Measurements from ENCODE around the gene WIPF3. TPM values are rescaled to one million over a fixed set of nuclear protein-coding genes. Genes with fewer than 3 reads are reported as not detected.

WIPF3 gene
- total and polyA plus RNA-seq, 7 experiments from 2014 or later = 0.08 TPM; not detected in 6

DNA sequence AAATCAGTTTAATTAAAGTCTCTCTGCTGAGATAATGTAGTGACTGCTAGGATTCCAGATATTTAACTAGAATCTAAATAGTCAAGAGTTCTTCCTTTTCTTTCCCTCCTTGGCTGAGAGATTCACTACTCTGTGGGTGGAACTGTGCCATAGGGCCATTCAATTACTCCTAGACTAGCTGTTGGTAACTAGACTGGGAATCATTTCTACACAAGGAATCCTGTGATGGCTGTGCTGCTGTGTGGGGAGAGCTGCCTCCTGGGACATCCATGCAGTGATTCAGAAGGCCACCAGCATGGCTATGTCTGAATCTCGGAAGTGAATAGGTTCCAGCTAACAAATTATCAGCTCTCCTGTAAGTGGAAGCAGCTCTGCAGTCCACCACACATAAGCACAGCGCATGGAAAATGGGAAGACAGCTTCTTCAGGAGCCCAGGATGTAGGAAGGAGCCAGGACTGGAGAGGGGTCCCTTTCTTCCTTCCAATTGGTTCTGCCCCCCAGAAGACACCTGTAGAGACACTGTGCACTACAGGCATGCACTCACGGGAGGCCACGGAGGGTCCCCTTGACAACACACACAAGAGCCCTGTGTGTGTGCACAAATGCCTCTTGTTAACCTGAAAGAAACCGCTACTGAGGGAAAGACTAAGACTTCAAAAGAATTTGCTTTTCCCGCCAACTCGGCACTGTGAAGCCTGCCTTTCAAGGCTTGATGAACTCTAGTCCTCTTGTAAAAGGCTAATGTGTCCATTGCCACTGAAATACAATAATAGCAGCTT is 116.8 kb downstream of the WIPF3 start:
- H3K27ac Mint-ChIP-seq = no peak overlapping the region

GRCh38 chr7:29924006-29924405 is 117.7 kb downstream of the WIPF3 start:
- peaks cover 0 to 12% (median 0%) of the 10 kb centered on the region in 5 donors for H3K27me3 Mint-ChIP-seq
- no peak overlapping the region for H3K4me3 ChIP-seq (ENCODE audit: low read length)
- H3K9me3 Mint-ChIP-seq = no peaks in the 10 kb centered on the region
- H3K4me3 Mint-ChIP-seq = no peak overlapping the region
- POLR2A ChIA-PET = no interaction called here
- H3K4me1 Mint-ChIP-seq = peaks cover 0 to 1% (median 0%) of the 10 kb centered on the region in 7 donors
- ATAC-seq (no peak), DNase-seq (no peak)
- H3K4me1 ChIP-seq (ENCODE audit: control insufficient read depth in 2 of 2, insufficient read depth in 2 of 2, low read length in 2 of 2) = no peaks in the 10 kb centered on the region
- CTCF ChIA-PET = no interaction called here
- no peaks in the 10 kb centered on the region for H3K36me3 ChIP-seq (ENCODE audit: control insufficient read depth in 2 of 3, insufficient read depth in 3 of 3, low read length in 3 of 3)
- no peaks in the 10 kb centered on the region for H3K36me3 Mint-ChIP-seq
- intact Hi-C loops (cut with micrococcal nuclease) = loop anchor here in 1 of 2 donors (5.0 kb wide), 1 partner anchor 138 kb away; no protein-coding TSS in a partner anchor
- H3K9me3 ChIP-seq (ENCODE audit: control insufficient read depth in 2 of 3, low read length in 3 of 3) = no peaks in the 10 kb centered on the region
- no peak overlapping the region for H3K27ac Mint-ChIP-seq
- no peak overlapping the region for H3K27ac ChIP-seq (ENCODE audit: low read depth, low read length)
- no peaks in the 10 kb centered on the region for H3K27me3 ChIP-seq (ENCODE audit: control insufficient read depth in 2 of 2, insufficient read depth in 2 of 2, low read length in 2 of 2)

More for the DNA sequence above, 116.8 kb downstream of the WIPF3 start:
- H3K27me3 ChIP-seq (ENCODE audit: control insufficient read depth in 2 of 2, insufficient read depth in 2 of 2, low read length in 2 of 2) = no peaks in the 10 kb centered on the region
- Mint-ChIP-seq H3K4me1 (peaks cover 0 to 2% (median 0%) of the 10 kb centered on the region in 7 donors), H3K4me3 (no peak overlapping the region), H3K27me3 (peaks cover 0 to 12% (median 0%) of the 10 kb centered on the region in 5 donors), H3K36me3 (no peaks in the 10 kb centered on the region), H3K9me3 (no peaks in the 10 kb centered on the region)
- DNase-seq = no peak
- H3K4me1 ChIP-seq (ENCODE audit: control insufficient read depth in 2 of 2, insufficient read depth in 2 of 2, low read length in 2 of 2) = no peaks in the 10 kb centered on the region
- H3K9me3 ChIP-seq (ENCODE audit: control insufficient read depth in 2 of 3, low read length in 3 of 3) = no peaks in the 10 kb centered on the region
- H3K4me3 ChIP-seq (ENCODE audit: low read length) = no peak overlapping the region
- H3K27ac ChIP-seq (ENCODE audit: low read depth, low read length) = no peak overlapping the region
- intact Hi-C loops (cut with micrococcal nuclease) = loop anchor here in 1 of 2 donors (5.0 kb wide), 1 partner anchor 139 kb away; no protein-coding TSS in a partner anchor
- ChIA-PET POLR2A (no interaction called here), CTCF (no interaction called here)
- ATAC-seq = no peak
- no peaks in the 10 kb centered on the region for H3K36me3 ChIP-seq (ENCODE audit: control insufficient read depth in 2 of 3, insufficient read depth in 3 of 3, low read length in 3 of 3)

DNA sequence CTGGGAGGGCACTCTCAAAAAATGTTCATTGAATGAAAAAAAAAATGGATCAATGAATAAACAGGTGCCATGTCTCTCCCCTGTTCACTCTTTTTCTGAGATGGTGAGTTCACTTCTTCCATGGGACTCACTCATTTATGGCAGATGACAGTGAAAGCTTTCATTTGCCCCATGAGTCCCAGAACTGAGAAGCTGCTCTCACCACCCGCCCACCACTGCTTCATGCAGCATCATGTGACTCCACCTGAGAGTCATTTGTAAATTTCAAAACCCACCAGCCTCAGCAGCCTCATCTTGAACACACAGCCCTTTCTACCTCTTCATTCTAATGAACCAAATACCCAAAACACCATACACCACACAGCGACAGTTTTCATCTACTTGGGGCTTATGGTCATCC is 118.4 kb downstream of the WIPF3 start:
- H3K27ac ChIP-seq (ENCODE audit: low read depth, low read length) = no peak overlapping the region
- Mint-ChIP-seq H3K9me3 (no peaks in the 10 kb centered on the region), H3K36me3 (no peaks in the 10 kb centered on the region), H3K4me3 (no peak overlapping the region), H3K27ac (no peak overlapping the region), H3K4me1 (no peaks in the 10 kb centered on the region), H3K27me3 (peaks cover 0 to 12% (median 0%) of the 10 kb centered on the region in 5 donors)
- H3K27me3 ChIP-seq (ENCODE audit: control insufficient read depth in 2 of 2, insufficient read depth in 2 of 2, low read length in 2 of 2) = no peaks in the 10 kb centered on the region
- ChIA-PET CTCF (no interaction called here), POLR2A (no interaction called here)
- H3K36me3 ChIP-seq (ENCODE audit: control insufficient read depth in 2 of 3, insufficient read depth in 3 of 3, low read length in 3 of 3) = no peaks in the 10 kb centered on the region
- ATAC-seq (no peak), DNase-seq (no peak)
- intact Hi-C loops (cut with micrococcal nuclease) = loop anchor here in 1 of 2 donors (5.0 kb wide), 1 partner anchor 138 kb away; no protein-coding TSS in a partner anchor
- H3K4me3 ChIP-seq (ENCODE audit: low read length) = no peak overlapping the region
- no peaks in the 10 kb centered on the region for H3K4me1 ChIP-seq (ENCODE audit: control insufficient read depth in 2 of 2, insufficient read depth in 2 of 2, low read length in 2 of 2)
- no peaks in the 10 kb centered on the region for H3K9me3 ChIP-seq (ENCODE audit: control insufficient read depth in 2 of 3, low read length in 3 of 3)

DNA sequence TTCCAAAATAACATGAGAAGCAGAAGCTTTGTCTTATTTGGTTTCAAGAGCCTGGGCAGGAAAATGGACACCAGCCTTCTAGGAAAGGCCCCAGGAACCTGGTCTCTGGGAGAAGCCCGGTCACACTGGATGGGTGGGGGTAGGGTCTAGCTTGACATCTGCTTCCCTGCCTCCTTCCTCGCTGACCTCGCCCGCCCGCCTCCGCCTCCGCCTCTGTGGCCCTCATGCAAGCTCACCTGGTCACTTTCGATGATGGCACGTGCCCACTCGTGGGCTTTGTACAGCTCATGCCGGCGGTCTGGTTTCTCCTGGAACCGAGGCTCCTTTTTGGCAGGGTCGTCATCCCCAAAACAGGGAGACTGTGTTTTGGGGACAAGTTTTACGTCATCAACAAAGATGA is 119.9 kb downstream of the WIPF3 start:
- CTCF ChIA-PET = no interaction called here
- no peak for ATAC-seq
- no peaks in the 10 kb centered on the region for H3K36me3 ChIP-seq (ENCODE audit: control insufficient read depth in 2 of 3, insufficient read depth in 3 of 3, low read length in 3 of 3)
- DNase-seq = no peak
- Mint-ChIP-seq H3K4me3 (no peak overlapping the region), H3K27ac (no peak overlapping the region), H3K9me3 (no peaks in the 10 kb centered on the region), H3K36me3 (no peaks in the 10 kb centered on the region), H3K27me3 (peaks cover 0 to 15% (median under 1%) of the 10 kb centered on the region in 5 donors), H3K4me1 (no peaks in the 10 kb centered on the region)
- H3K9me3 ChIP-seq (ENCODE audit: control insufficient read depth in 2 of 3, low read length in 3 of 3) = no peaks in the 10 kb centered on the region
- no peaks in the 10 kb centered on the region for H3K4me1 ChIP-seq (ENCODE audit: control insufficient read depth in 2 of 2, insufficient read depth in 2 of 2, low read length in 2 of 2)
- H3K27me3 ChIP-seq (ENCODE audit: control insufficient read depth in 2 of 2, insufficient read depth in 2 of 2, low read length in 2 of 2) = no peaks in the 10 kb centered on the region
- H3K4me3 ChIP-seq (ENCODE audit: low read length) = no peak overlapping the region
- POLR2A ChIA-PET = no interaction called here
- intact Hi-C loops (cut with micrococcal nuclease) = no loop called here
- H3K27ac ChIP-seq (ENCODE audit: low read depth, low read length) = no peak overlapping the region

DNA sequence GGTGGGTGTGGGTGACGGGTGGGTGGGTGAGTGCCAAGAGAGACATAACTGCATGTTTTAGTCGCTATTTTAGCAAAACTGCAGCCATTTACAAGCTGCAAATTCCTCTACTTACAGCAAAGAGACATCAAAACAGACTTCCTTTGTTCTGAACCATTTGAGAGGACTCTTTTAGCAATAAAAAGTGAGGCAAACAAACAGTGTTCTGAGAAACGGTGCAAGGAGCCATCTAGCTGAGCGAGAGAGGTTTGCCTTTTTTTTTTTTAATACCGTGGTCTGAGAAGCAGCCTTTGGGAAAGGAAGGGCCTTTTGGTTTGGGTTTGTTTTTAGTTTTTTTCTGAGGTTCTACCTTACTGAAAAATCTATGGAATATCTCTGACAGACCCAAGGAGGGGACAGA is 120.4 kb downstream of the WIPF3 start:
- H3K4me3 Mint-ChIP-seq = no peak overlapping the region
- Histone ChIP-seq H3K4me3 (ENCODE audit: low read length) (no peak overlapping the region), H3K27me3 (ENCODE audit: control insufficient read depth in 2 of 2, insufficient read depth in 2 of 2, low read length in 2 of 2) (no peaks in the 10 kb centered on the region), H3K27ac (ENCODE audit: low read depth, low read length) (no peak overlapping the region), H3K4me1 (ENCODE audit: control insufficient read depth in 2 of 2, insufficient read depth in 2 of 2, low read length in 2 of 2) (no peaks in the 10 kb centered on the region), H3K36me3 (ENCODE audit: control insufficient read depth in 2 of 3, insufficient read depth in 3 of 3, low read length in 3 of 3) (no peaks in the 10 kb centered on the region), H3K9me3 (ENCODE audit: control insufficient read depth in 2 of 3, low read length in 3 of 3) (no peaks in the 10 kb centered on the region)
- POLR2A ChIA-PET = no interaction called here
- no peaks in the 10 kb centered on the region for H3K4me1 Mint-ChIP-seq
- intact Hi-C loops (cut with micrococcal nuclease) = no loop called here
- no peak overlapping the region for H3K27ac Mint-ChIP-seq
- ATAC-seq (no peak), DNase-seq (no peak)
- H3K27me3 Mint-ChIP-seq = peaks cover 0 to 15% (median 3%) of the 10 kb centered on the region in 5 donors
- CTCF ChIA-PET = no interaction called here
- H3K36me3 Mint-ChIP-seq = no peaks in the 10 kb centered on the region
- H3K9me3 Mint-ChIP-seq = no peaks in the 10 kb centered on the region

DNA sequence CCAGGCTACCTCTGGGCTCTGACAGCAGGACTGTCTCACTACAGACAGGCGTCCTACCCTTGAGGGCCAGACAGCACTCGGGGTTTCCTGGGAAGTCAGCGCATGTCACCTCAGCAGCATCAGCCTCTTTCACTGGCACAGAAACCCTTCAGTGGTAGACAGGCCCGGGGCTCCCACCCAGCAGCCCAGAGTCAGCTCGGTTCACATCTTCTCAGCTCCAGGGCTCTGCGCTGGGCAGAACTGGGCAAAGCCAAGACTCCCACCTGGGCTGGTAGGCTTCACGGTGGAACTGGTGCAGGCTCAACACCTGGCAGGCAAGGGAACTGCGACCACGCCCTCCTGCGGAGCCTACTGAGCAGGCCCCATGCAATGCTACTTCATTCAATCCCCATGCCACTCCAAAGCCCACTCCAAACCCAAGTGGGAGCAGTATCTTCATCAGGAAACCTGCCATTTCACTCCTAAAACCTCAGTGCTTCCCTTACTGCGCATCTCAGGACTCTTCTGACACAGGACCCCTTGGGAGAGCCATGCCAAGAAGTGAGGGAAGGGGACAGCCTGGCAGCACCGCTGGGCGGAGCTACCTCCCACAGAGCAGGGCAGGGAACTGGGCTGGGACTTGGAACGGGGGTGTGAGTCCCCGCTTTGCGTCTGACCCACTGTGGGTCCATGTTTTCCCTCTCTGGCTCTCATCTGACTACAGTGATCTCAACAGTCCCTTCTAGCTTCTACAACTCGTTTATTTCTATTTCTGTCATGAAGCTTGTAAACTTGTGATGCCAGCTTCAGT is 122.9 kb downstream of the WIPF3 start:
- ChIA-PET CTCF (interaction anchor here (1.4 kb wide), 1 partner anchor 8 kb away, joined by 4 read pairs; no protein-coding TSS in a partner anchor), POLR2A (no interaction called here)
- no peak for ATAC-seq
- no peaks in the 10 kb centered on the region for H3K9me3 Mint-ChIP-seq
- Histone ChIP-seq H3K4me3 (ENCODE audit: low read length) (no peak overlapping the region), H3K9me3 (ENCODE audit: control insufficient read depth in 2 of 3, low read length in 3 of 3) (no peaks in the 10 kb centered on the region), H3K36me3 (ENCODE audit: control insufficient read depth in 2 of 3, insufficient read depth in 3 of 3, low read length in 3 of 3) (no peaks in the 10 kb centered on the region), H3K27ac (ENCODE audit: low read depth, low read length) (no peak overlapping the region), H3K27me3 (ENCODE audit: control insufficient read depth in 2 of 2, insufficient read depth in 2 of 2, low read length in 2 of 2) (no peaks in the 10 kb centered on the region), H3K4me1 (ENCODE audit: control insufficient read depth in 2 of 2, insufficient read depth in 2 of 2, low read length in 2 of 2) (no peaks in the 10 kb centered on the region)
- no peaks in the 10 kb centered on the region for H3K36me3 Mint-ChIP-seq
- H3K27me3 Mint-ChIP-seq = peaks cover 0 to 14% (median 4%) of the 10 kb centered on the region in 5 donors
- H3K4me1 Mint-ChIP-seq = no peaks in the 10 kb centered on the region
- intact Hi-C loops (cut with micrococcal nuclease) = no loop called here
- no peak overlapping the region for H3K4me3 Mint-ChIP-seq
- DNase-seq = no peak
- no peak overlapping the region for H3K27ac Mint-ChIP-seq

All from naive thymus-derived CD4-positive, alpha-beta T cell (primary cell).